Neural cell (in vitro differentiated cells): ENCODE results near the gene MYNN. TPM values are rescaled to one million over a fixed set of nuclear protein-coding genes. Genes with fewer than 3 reads are reported as not detected.

Experiments used
- H2AFZ ChIP-seq: fragments of 200-600, 300-800 bp; sonication (generic), shearing (Covaris generic); 2 replicates; pipeline ENCODE4 v1.6.0; 2014; ENCODE audit warnings: low read depth, mild to moderate bottlenecking, antibody characterized with exemption, low read length, moderate library complexity
- H3F3A ChIP-seq: fragments of 200-600 bp; shearing (Covaris generic); 2 replicates; pipeline ENCODE4 v1.6.1; 2016; ENCODE audit warnings: mild to moderate bottlenecking, moderate library complexity, mixed read lengths, antibody characterized with exemption, low read length; ENCODE audit not compliant: insufficient read depth, poor library complexity, severe bottlenecking
- H3K27ac ChIP-seq: fragments of 200-600, 300-800 bp; sonication (generic), shearing (Covaris generic); 2 replicates; pipeline ENCODE4 v1.5.1; 2014; ENCODE audit warnings: mild to moderate bottlenecking, low read length, moderate library complexity
- H3K27me3 ChIP-seq: fragments of 300-800, 200-600 bp; sonication (generic), shearing (Covaris generic); 2 replicates; pipeline ENCODE4 v1.6.0; 2014; ENCODE audit warnings: mild to moderate bottlenecking, low read depth, low read length, moderate library complexity; ENCODE audit not compliant: insufficient read depth
- H3K36me3 ChIP-seq: fragments of 300-800, 200-600 bp; sonication (generic), shearing (Covaris generic); 2 replicates; pipeline ENCODE4 v1.5.1; 2014; ENCODE audit warnings: mild to moderate bottlenecking, antibody characterized with exemption, low read length, moderate library complexity; ENCODE audit not compliant: insufficient read depth
- H3K4me2 ChIP-seq: fragments of 300-800, 200-600 bp; sonication (generic), shearing (Covaris generic); 2 replicates; pipeline ENCODE4 v1.6.0; 2014; ENCODE audit warnings: mild to moderate bottlenecking, low read length
- H3K4me3 ChIP-seq: fragments of 300-800, 200-600 bp; sonication (generic), shearing (Covaris generic); 2 replicates; pipeline ENCODE4 v1.5.1; 2014; ENCODE audit warnings: mild to moderate bottlenecking, low read length, moderate library complexity
- H3K79me2 ChIP-seq: fragments of 200-600 bp; shearing (Covaris generic); replicated peaks from 2 replicates; pipeline ENCODE4 v1.6.0; 2014; ENCODE audit warnings: mild to moderate bottlenecking, low read length, moderate library complexity; ENCODE audit not compliant: insufficient read depth
- H3K9ac ChIP-seq: fragments of 300-800, 200-600 bp; sonication (generic), shearing (Covaris generic); 2 replicates; pipeline ENCODE4 v1.6.1; 2016; ENCODE audit warnings: mild to moderate bottlenecking, low read length, mixed read lengths
- H3K9me2 ChIP-seq: fragments of 200-600 bp; shearing (Covaris generic); 2 replicates; pipeline ENCODE4 v1.6.1; 2016; ENCODE audit warnings: mild to moderate bottlenecking, low read length, mixed read lengths; ENCODE audit not compliant: insufficient read depth
- H3K9me3 ChIP-seq: fragments of 200-600, 300-800 bp; sonication (generic), shearing (Covaris generic); 2 replicates; pipeline ENCODE4 v1.6.1; 2016; ENCODE audit warnings: mild to moderate bottlenecking, mixed run types, low read length, moderate library complexity, mixed read lengths
- H4K20me1 ChIP-seq: fragments of 200-600 bp; shearing (Covaris generic); 2 replicates; pipeline ENCODE4 v1.6.1; 2016; ENCODE audit warnings: mild to moderate bottlenecking, mixed run types; ENCODE audit not compliant: insufficient read depth
- EP300 ChIP-seq: fragments of 450-650 bp; conservative IDR thresholded peaks from 2 replicates; pipeline ENCODE4 v1.6.1; 2014; ENCODE audit warnings: antibody characterized with exemption, mild to moderate bottlenecking, moderate library complexity; ENCODE audit not compliant: poor library complexity, severe bottlenecking
- EZH2 ChIP-seq: fragments of 200-600, 300-800 bp; shearing (Covaris generic), sonication (generic); IDR thresholded peaks from 2 replicates; pipeline ENCODE4 v1.6.1; 2014; ENCODE audit warnings: antibody characterized with exemption, low read length, borderline replicate concordance, mild to moderate bottlenecking; ENCODE audit not compliant: insufficient read depth, poor library complexity, severe bottlenecking
- MXI1 ChIP-seq: fragments of 450-650 bp; conservative IDR thresholded peaks from 2 replicates; pipeline ENCODE4 v1.6.1; 2014; ENCODE audit warnings: antibody characterized with exemption, mild to moderate bottlenecking; ENCODE audit not compliant: poor library complexity, severe bottlenecking
- POLR2AphosphoS5 ChIP-seq: IDR thresholded peaks from 2 replicates; pipeline ENCODE4 v1.6.1; 2012
- RAD21 ChIP-seq: fragments of 450-650 bp; conservative IDR thresholded peaks from 2 replicates; pipeline ENCODE4 v1.6.1; 2014; ENCODE audit warnings: antibody characterized with exemption, mild to moderate bottlenecking, moderate library complexity
- SMC3 ChIP-seq: fragments of 450-650 bp; conservative IDR thresholded peaks from 2 replicates; pipeline ENCODE4 v1.6.1; 2014; ENCODE audit warnings: antibody characterized with exemption, mild to moderate bottlenecking, moderate library complexity; ENCODE audit not compliant: poor library complexity
- TAF1 ChIP-seq: IDR thresholded peaks from 2 replicates; pipeline ENCODE4 v1.6.1; 2012; ENCODE audit warnings: low read depth
- polyA plus RNA-seq: library from polyadenylated mRNA; depleted of rRNA; stranded (reverse); fragments of >200 nt; gene quantifications from 2 replicates; pipeline ENCODE4 v1.2.3, GENCODE V29; 2014
- TF ChIP-seq, protein P1 (sequence below): fragments of 450-650 bp; IDR thresholded peaks from 2 replicates; pipeline ENCODE4 v1.5.1; 2014; ENCODE audit warnings: antibody characterized with exemption, mild to moderate bottlenecking, moderate library complexity; ENCODE audit not compliant: poor library complexity, severe bottlenecking
- TF ChIP-seq, protein P2 (sequence below): IDR thresholded peaks from 2 replicates; pipeline ENCODE4 v1.6.1; 2012; ENCODE audit warnings: borderline replicate concordance

Gene MYNN
- polyA plus RNA-seq, 1 donor from 2014 or later, result 27.0 TPM

DNA sequence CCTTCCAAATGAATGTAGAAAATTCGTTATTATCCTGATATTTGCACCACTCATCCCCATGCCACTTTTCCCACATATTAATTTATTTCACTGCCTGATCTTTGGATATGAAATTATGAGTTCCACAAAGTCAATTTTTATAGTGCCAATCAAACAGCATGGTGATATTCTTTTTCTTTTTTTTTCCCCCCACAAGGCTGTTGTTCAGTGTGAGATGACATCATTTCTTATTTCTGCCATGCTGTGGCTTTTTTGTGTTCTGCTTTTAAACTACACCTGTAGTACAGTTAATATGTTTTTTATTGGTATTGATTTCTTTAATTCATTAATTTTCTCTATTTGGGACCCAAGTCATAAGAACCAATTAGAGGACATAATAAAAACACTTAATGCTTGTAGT lies 14.6 kb downstream of the MYNN start:
- H3K27me3 ChIP-seq, result no peaks in the 10 kb centered on the region
- H2AFZ ChIP-seq, result no peak overlapping the region
- TF ChIP-seq MXI1 (no peak), POLR2AphosphoS5 (no peak), SMC3 (no peak), EP300 (no peak), EZH2 (no peak), TAF1 (no peak), RAD21 (no peak)
- TF ChIP-seq, protein P1, sequence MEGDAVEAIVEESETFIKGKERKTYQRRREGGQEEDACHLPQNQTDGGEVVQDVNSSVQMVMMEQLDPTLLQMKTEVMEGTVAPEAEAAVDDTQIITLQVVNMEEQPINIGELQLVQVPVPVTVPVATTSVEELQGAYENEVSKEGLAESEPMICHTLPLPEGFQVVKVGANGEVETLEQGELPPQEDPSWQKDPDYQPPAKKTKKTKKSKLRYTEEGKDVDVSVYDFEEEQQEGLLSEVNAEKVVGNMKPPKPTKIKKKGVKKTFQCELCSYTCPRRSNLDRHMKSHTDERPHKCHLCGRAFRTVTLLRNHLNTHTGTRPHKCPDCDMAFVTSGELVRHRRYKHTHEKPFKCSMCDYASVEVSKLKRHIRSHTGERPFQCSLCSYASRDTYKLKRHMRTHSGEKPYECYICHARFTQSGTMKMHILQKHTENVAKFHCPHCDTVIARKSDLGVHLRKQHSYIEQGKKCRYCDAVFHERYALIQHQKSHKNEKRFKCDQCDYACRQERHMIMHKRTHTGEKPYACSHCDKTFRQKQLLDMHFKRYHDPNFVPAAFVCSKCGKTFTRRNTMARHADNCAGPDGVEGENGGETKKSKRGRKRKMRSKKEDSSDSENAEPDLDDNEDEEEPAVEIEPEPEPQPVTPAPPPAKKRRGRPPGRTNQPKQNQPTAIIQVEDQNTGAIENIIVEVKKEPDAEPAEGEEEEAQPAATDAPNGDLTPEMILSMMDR, result no peak
- TF ChIP-seq, protein P2, sequence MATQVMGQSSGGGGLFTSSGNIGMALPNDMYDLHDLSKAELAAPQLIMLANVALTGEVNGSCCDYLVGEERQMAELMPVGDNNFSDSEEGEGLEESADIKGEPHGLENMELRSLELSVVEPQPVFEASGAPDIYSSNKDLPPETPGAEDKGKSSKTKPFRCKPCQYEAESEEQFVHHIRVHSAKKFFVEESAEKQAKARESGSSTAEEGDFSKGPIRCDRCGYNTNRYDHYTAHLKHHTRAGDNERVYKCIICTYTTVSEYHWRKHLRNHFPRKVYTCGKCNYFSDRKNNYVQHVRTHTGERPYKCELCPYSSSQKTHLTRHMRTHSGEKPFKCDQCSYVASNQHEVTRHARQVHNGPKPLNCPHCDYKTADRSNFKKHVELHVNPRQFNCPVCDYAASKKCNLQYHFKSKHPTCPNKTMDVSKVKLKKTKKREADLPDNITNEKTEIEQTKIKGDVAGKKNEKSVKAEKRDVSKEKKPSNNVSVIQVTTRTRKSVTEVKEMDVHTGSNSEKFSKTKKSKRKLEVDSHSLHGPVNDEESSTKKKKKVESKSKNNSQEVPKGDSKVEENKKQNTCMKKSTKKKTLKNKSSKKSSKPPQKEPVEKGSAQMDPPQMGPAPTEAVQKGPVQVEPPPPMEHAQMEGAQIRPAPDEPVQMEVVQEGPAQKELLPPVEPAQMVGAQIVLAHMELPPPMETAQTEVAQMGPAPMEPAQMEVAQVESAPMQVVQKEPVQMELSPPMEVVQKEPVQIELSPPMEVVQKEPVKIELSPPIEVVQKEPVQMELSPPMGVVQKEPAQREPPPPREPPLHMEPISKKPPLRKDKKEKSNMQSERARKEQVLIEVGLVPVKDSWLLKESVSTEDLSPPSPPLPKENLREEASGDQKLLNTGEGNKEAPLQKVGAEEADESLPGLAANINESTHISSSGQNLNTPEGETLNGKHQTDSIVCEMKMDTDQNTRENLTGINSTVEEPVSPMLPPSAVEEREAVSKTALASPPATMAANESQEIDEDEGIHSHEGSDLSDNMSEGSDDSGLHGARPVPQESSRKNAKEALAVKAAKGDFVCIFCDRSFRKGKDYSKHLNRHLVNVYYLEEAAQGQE, result no peak
- H4K20me1 ChIP-seq, result no peaks in the 10 kb centered on the region
- no peak overlapping the region for H3K9ac ChIP-seq
- no peaks in the 10 kb centered on the region for H3K9me3 ChIP-seq
- no peak overlapping the region for H3K4me2 ChIP-seq
- H3K79me2 ChIP-seq, result no peaks in the 10 kb centered on the region
- no peaks in the 10 kb centered on the region for H3K9me2 ChIP-seq
- H3K36me3 ChIP-seq, result peaks cover 14% of the 10 kb centered on the region
- no peak overlapping the region for H3K27ac ChIP-seq
- H3F3A ChIP-seq, result no peaks in the 10 kb centered on the region
- no peak overlapping the region for H3K4me3 ChIP-seq

DNA sequence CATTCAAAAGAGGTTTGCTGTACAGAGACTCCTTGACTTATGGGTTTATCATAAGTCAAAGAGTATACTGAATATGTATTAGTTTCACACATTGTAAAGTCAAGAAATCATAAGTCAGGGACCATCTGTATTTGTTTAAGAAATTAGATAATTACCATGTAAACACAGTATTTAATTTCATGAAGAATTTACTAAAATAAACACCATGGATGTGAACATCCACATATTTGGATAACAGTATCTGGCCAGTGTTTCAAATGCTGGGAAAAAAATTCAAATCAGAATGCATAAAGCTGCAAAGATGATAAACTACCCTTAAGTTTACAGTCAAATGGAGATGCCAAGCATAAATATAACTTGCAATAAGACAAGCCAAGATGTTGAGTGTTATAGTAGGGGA lies 17.0 kb downstream of the MYNN start:
- no peaks in the 10 kb centered on the region for H3K9me3 ChIP-seq
- no peaks in the 10 kb centered on the region for H4K20me1 ChIP-seq
- H3K9ac ChIP-seq, result no peak overlapping the region
- no peak overlapping the region for H3K4me3 ChIP-seq
- no peaks in the 10 kb centered on the region for H3K9me2 ChIP-seq
- H3F3A ChIP-seq, result no peaks in the 10 kb centered on the region
- TF ChIP-seq, protein P2, result no peak
- TF ChIP-seq RAD21, result no peak
- TF ChIP-seq SMC3, result no peak
- no peak for TF ChIP-seq POLR2AphosphoS5
- TF ChIP-seq, protein P1, result no peak
- TF ChIP-seq TAF1, result no peak
- no peak for TF ChIP-seq EP300
- no peak for TF ChIP-seq MXI1
- no peak for TF ChIP-seq EZH2
- no peak overlapping the region for H2AFZ ChIP-seq
- peaks cover 8% of the 10 kb centered on the region for H3K36me3 ChIP-seq
- no peaks in the 10 kb centered on the region for H3K27me3 ChIP-seq
- no peaks in the 10 kb centered on the region for H3K79me2 ChIP-seq
- no peak overlapping the region for H3K27ac ChIP-seq
- no peak overlapping the region for H3K4me2 ChIP-seq
